Activated CD8-positive, alpha-beta T cell treated with anti-CD3 and anti-CD28 coated beads for 36 hours (primary cell): ENCODE results near the gene CCL17. TPM values are rescaled to one million over a fixed set of nuclear protein-coding genes. Genes with fewer than 3 reads are reported as not detected.
A peak's percentile ranks its signal among the peaks of the same experiment; 100 is the strongest.

ENCODE experiments used
- ATAC-seq: fragments of 200-7000 bp; cut with Tn5 transposase; one replicate; pipeline ENCODE4 v1.10.0; 2021; ENCODE audit warnings: mild to moderate bottlenecking, moderate library complexity
- CTCF ChIA-PET: fragments of 350-600 bp; sonication (Branson Sonifier 250); formaldehyde crosslinking; loops from one replicate; lab custom pipeline; 2021; ENCODE audit warnings: antibody characterized with exemption; lab: Charles Lee
- POLR2A ChIA-PET: fragments of 350-600 bp; sonication (Branson Sonifier 250); formaldehyde crosslinking; loops from one replicate; lab custom pipeline; 2021; ENCODE audit warnings: antibody characterized with exemption; lab: Charles Lee
- DNase-seq: peaks from one replicate; pipeline ENCODE4 v3.0.0-alpha.2; 2020
- H3K27ac Mint-ChIP-seq: one replicate; pipeline ENCODE4 v1.8.0; 2021; ENCODE audit warnings: mild to moderate bottlenecking, mixed read lengths
- H3K27me3 Mint-ChIP-seq: one replicate; pipeline ENCODE4 v1.8.0; 2021; ENCODE audit warnings: mixed read lengths
- H3K36me3 Mint-ChIP-seq: one replicate; pipeline ENCODE4 v1.8.0; 2021; ENCODE audit warnings: low read depth, mixed read lengths
- H3K4me1 Mint-ChIP-seq: one replicate; pipeline ENCODE4 v1.8.0; 2021; ENCODE audit warnings: low read depth, mixed read lengths
- H3K4me3 Mint-ChIP-seq: one replicate; pipeline ENCODE4 v1.8.0; 2021; ENCODE audit warnings: mild to moderate bottlenecking, moderate library complexity, mixed read lengths
- H3K9me3 Mint-ChIP-seq: one replicate; pipeline ENCODE4 v1.8.0; 2021; ENCODE audit warnings: mixed read lengths
- intact Hi-C: fragments of 100-400 bp; cut with micrococcal nuclease; formaldehyde crosslinking; loops from one replicate; pipeline ENCODE4 v1.10.0; 2022
- total RNA-seq, 2 experiments: library from RNA; stranded (reverse); gene quantifications; one replicate each; pipeline ENCODE4 v1.2.3, GENCODE V29; 2021
- TF ChIP-seq, protein P1 (sequence below): fragments of 200-600 bp; IDR thresholded peaks from one replicate; pipeline ENCODE4 v1.8.0; 2022; ENCODE audit warnings: antibody characterized with exemption, mild to moderate bottlenecking

CCL17 gene
- 1 to 10 TPM; 2.1 to 2.9 TPM for total RNA-seq

DNA sequence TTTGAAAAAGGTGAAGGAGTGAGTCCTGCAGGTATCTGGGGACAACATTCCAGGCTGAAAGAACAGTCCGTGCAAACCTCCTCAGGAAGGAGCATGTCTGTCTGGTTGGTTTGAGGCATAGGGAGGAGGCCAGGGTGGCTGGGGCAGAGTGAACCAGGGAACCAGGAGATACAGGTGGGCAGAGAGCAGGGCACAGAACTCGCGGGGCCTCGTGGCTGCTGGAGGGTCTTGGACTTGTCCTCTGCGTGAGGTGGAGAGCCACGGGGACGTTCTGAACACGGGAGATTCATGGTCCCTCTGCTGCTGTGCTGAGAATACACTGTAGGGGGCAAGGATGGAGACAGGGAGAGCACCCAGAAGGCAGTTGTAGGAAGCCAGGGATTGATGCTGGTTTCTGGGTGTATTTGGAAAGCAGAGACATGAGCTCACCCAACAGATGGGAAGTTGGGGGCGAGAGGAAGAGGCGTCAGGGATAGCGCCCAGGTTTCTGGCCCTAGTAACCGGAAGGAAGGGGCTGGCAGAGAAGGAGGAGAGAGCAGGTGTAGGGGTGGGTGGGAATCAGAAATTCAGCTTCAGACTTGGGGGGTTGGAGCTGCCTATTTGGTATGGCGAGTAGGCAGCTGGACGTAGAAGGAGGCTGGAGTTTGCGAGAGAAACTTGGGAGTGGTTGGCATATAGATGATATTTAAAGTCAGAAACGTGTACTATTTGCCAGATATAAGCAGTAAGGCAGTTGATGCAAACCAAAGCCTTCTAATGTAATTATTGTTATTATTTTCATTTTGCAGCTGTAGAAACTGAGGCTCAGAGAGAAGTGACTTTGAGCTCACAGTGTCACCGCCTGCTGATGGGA is at the start of gene CCL17:
CCL17 (plus strand) TSS at position 803 of the 853 bp plus-strand sequence. CDS start 9,166 bp downstream, outside the sequence.
- intact Hi-C loops = no loop called here
- peak; percentile 30 for ATAC-seq
- Mint-ChIP-seq H3K4me3 (no peak within 1 kb of the TSS), H3K4me1 (peaks cover 9% of the 10 kb centered on the region), H3K36me3 (no peaks in the 10 kb centered on the region), H3K27ac (no peak within 1 kb of the TSS), H3K27me3 (peaks cover 2% of the 10 kb centered on the region), H3K9me3 (no peaks in the 10 kb centered on the region)
- ChIA-PET POLR2A (interaction anchor here (0.9 to 1.2 kb wide), 2 partner anchors 14 to 38 kb away, joined by 3 read pairs; no protein-coding TSS in a partner anchor), CTCF (interaction anchor here (0.9 to 2.2 kb wide), 3 partner anchors 9 to 104 kb away, joined by 3 to 20 read pairs (median 8); no protein-coding TSS in a partner anchor)
- TF ChIP-seq, protein P1, sequence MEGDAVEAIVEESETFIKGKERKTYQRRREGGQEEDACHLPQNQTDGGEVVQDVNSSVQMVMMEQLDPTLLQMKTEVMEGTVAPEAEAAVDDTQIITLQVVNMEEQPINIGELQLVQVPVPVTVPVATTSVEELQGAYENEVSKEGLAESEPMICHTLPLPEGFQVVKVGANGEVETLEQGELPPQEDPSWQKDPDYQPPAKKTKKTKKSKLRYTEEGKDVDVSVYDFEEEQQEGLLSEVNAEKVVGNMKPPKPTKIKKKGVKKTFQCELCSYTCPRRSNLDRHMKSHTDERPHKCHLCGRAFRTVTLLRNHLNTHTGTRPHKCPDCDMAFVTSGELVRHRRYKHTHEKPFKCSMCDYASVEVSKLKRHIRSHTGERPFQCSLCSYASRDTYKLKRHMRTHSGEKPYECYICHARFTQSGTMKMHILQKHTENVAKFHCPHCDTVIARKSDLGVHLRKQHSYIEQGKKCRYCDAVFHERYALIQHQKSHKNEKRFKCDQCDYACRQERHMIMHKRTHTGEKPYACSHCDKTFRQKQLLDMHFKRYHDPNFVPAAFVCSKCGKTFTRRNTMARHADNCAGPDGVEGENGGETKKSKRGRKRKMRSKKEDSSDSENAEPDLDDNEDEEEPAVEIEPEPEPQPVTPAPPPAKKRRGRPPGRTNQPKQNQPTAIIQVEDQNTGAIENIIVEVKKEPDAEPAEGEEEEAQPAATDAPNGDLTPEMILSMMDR = no peak
- DNase-seq = peak; percentile 25

GRCh38 chr16:57355898-57356414 is 48.6 kb upstream of the CCL17 start:
- Mint-ChIP-seq H3K27ac (no peak overlapping the region), H3K4me1 (peaks cover 16% of the 10 kb centered on the region), H3K4me3 (no peak overlapping the region), H3K9me3 (no peaks in the 10 kb centered on the region), H3K36me3 (no peaks in the 10 kb centered on the region), H3K27me3 (peaks cover 2% of the 10 kb centered on the region)
- DNase-seq = no peak
- ATAC-seq = no peak
- TF ChIP-seq, protein P1 = no peak
- intact Hi-C loops = no loop called here
- ChIA-PET CTCF (interaction anchor here (0.8 kb wide), 1 partner anchor 63 kb away, joined by 3 read pairs; no protein-coding TSS in a partner anchor), POLR2A (no interaction called here)

DNA sequence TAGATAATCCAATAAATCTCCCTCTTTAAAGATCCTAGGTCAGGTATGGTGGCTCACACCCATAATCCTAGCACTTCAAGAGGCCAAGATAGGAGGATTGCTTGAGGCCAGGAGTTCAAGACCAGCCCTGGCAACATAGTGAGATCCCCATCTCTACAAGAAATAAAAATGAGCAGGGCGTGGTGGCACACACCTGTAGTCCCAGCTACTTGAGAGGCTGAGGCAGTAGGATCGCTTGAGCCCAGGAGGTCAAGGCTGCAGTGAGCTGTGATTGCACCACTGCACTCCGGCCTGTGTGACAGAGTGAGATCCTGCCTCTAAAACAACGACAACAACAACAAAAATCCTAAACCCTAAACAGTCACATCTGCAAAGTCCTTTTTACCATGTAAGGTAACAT is 48.0 kb upstream of the CCL17 start:
- no peak for DNase-seq
- H3K27me3 Mint-ChIP-seq = peaks cover 2% of the 10 kb centered on the region
- no peak for ATAC-seq
- ChIA-PET POLR2A (no interaction called here), CTCF (interaction anchor here (0.8 kb wide), 1 partner anchor 63 kb away, joined by 3 read pairs; no protein-coding TSS in a partner anchor)
- no peaks in the 10 kb centered on the region for H3K9me3 Mint-ChIP-seq
- H3K4me3 Mint-ChIP-seq = no peak overlapping the region
- intact Hi-C loops = no loop called here
- no peak overlapping the region for H3K27ac Mint-ChIP-seq
- peaks cover 16% of the 10 kb centered on the region for H3K4me1 Mint-ChIP-seq
- TF ChIP-seq, protein P1 = no peak
- no peaks in the 10 kb centered on the region for H3K36me3 Mint-ChIP-seq

- ATAC-seq (no peak), DNase-seq (no peak)
- no peaks in the 10 kb centered on the region for H3K9me3 Mint-ChIP-seq
- peak overlapping the region; percentile 16 for H3K27ac Mint-ChIP-seq
- intact Hi-C loops = no loop called here
- ChIA-PET CTCF (no interaction called here), POLR2A (interaction anchor here (0.6 to 0.7 kb wide), 2 partner anchors 165 to 326 kb away, joined by 3 read pairs; no protein-coding TSS in a partner anchor)
- no peaks in the 10 kb centered on the region for H3K27me3 Mint-ChIP-seq
- TF ChIP-seq, protein P1 = no peak
- no peak overlapping the region for H3K4me3 Mint-ChIP-seq
- H3K36me3 Mint-ChIP-seq = no peaks in the 10 kb centered on the region
- H3K4me1 Mint-ChIP-seq = peaks cover 16% of the 10 kb centered on the region
Measured at GRCh38 chr16:57357330-57358085, 47.1 kb upstream of the CCL17 start.
